BE2C (cell line): ENCODE results near the gene ZMYND12.

Source experiments
- DNase-seq: peaks from one replicate; pipeline ENCODE4 v3.0.0-alpha.2; 2020
- H3K27me3 ChIP-seq: fragments of 250-450 bp; sonication (Bioruptor Pico); 2 replicates; pipeline ENCODE4 v1.5.1; 2020; ENCODE audit warnings: mild to moderate bottlenecking
- H3K36me3 ChIP-seq: fragments of 250-450 bp; sonication (Bioruptor Pico); 2 replicates; pipeline ENCODE4 v1.5.1; 2020; ENCODE audit warnings: mild to moderate bottlenecking
- H3K4me1 ChIP-seq: fragments of 250-450 bp; sonication (Bioruptor Pico); 2 replicates; pipeline ENCODE4 v1.5.1; 2020
- H3K4me3 ChIP-seq: 2 replicates; pipeline ENCODE4 v1.5.1; 2011; ENCODE audit warnings: low read depth, low read length
- H3K9me3 ChIP-seq: fragments of 250-450 bp; sonication (Bioruptor Pico); 2 replicates; pipeline ENCODE4 v1.5.1; 2020
- CTCF ChIP-seq: IDR thresholded peaks from 2 replicates; pipeline ENCODE4 v1.5.1; 2012; ENCODE audit warnings: mild to moderate bottlenecking, low read depth, low read length

The ZMYND12 gene

GRCh38 chr1:42423681-42424080 lies 32.1 kb downstream of the ZMYND12 start:
- no peak for DNase-seq
- no peak for TF ChIP-seq CTCF
- Histone ChIP-seq H3K27me3 (no peaks in the 10 kb centered on the region), H3K4me1 (no peaks in the 10 kb centered on the region; the same call in 1 of the 2 replicates), H3K36me3 (no peaks in the 10 kb centered on the region), H3K9me3 (no peaks in the 10 kb centered on the region), H3K4me3 (no peak overlapping the region)

GRCh38 chr1:42422737-42423136 lies 33.1 kb downstream of the ZMYND12 start:
- no peak overlapping the region for H3K4me3 ChIP-seq
- H3K36me3 ChIP-seq = no peaks in the 10 kb centered on the region
- TF ChIP-seq CTCF = no peak
- no peak for DNase-seq
- H3K9me3 ChIP-seq = no peaks in the 10 kb centered on the region
- no peaks in the 10 kb centered on the region; the same call in 1 of the 2 replicates for H3K4me1 ChIP-seq
- H3K27me3 ChIP-seq = no peaks in the 10 kb centered on the region

- TF ChIP-seq CTCF = no peak
- DNase-seq = peak; percentile 78
These were observed 34.8 kb downstream of the ZMYND12 start for GRCh38 chr1:42420911-42421585.

GRCh38 chr1:42420121-42420520 lies 35.7 kb downstream of the ZMYND12 start:
- TF ChIP-seq CTCF = no peak
- no peaks in the 10 kb centered on the region for H3K9me3 ChIP-seq
- no peak overlapping the region for H3K4me3 ChIP-seq
- no peak for DNase-seq
- no peaks in the 10 kb centered on the region for H3K36me3 ChIP-seq
- H3K4me1 ChIP-seq = no peaks in the 10 kb centered on the region; the same call in 1 of the 2 replicates
- H3K27me3 ChIP-seq = no peaks in the 10 kb centered on the region

More at GRCh38 chr1:42420911-42421585, 34.8 kb downstream of the ZMYND12 start:
- H3K9me3 ChIP-seq = no peaks in the 10 kb centered on the region
- H3K4me3 ChIP-seq = peak overlapping the region; percentile 39
- H3K27me3 ChIP-seq = no peaks in the 10 kb centered on the region
- H3K36me3 ChIP-seq = no peaks in the 10 kb centered on the region
- no peaks in the 10 kb centered on the region; the same call in 1 of the 2 replicates for H3K4me1 ChIP-seq

- no peak for TF ChIP-seq CTCF
- H3K9me3 ChIP-seq = no peaks in the 10 kb centered on the region
- no peaks in the 10 kb centered on the region; the same call in 1 of the 2 replicates for H3K4me1 ChIP-seq
- peak; percentile 23 for DNase-seq
- no peaks in the 10 kb centered on the region for H3K36me3 ChIP-seq
- H3K27me3 ChIP-seq = no peaks in the 10 kb centered on the region
- no peak overlapping the region for H3K4me3 ChIP-seq
These were observed 36.5 kb downstream of the ZMYND12 start for GRCh38 chr1:42419126-42419821.

DNA sequence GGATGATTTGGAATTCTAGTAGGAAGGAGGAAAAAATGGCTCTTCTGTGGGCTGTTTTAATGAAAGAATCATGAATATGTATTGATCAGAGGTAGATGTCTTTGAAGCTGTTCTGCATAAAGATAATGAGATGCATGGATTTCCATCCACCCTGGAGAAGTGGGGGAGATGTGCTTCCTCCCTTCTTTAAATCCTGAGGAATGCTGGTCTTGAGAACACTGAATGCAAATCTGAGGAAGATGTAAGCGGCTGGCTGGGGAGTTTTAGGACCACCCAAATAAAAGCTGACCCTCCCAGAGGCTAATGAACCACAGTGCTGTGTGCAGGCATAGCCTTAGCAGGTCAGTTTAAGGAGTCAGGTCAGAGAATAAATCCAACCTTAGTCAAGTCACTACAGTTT lies 37.3 kb downstream of the ZMYND12 start:
- H3K27me3 ChIP-seq = no peaks in the 10 kb centered on the region
- H3K36me3 ChIP-seq = no peaks in the 10 kb centered on the region
- H3K4me1 ChIP-seq = no peaks in the 10 kb centered on the region; the same call in 1 of the 2 replicates
- no peak for TF ChIP-seq CTCF
- H3K9me3 ChIP-seq = no peaks in the 10 kb centered on the region
- no peak for DNase-seq
- no peak overlapping the region for H3K4me3 ChIP-seq
